Upper lobe of left lung (tissue), 6 donors: Measurements from ENCODE around the gene GCH1. TPM values are rescaled to one million over a fixed set of nuclear protein-coding genes. Genes with fewer than 3 reads are reported as not detected.

Source experiments
- ATAC-seq, 2 donors: fragments of 200-7000 bp; cut with Tn5 transposase; one replicate each; pipeline ENCODE4 v1.9.1; 2022; ENCODE audit warnings: mild to moderate bottlenecking in 2 of 2, moderate library complexity in 2 of 2; ENCODE audit not compliant: low FRiP score in 2 of 2
- DNase-seq, 2 donors: peaks; one replicate each; pipeline ENCODE4 v3.0.0-alpha.2; 2019 to 2020
- H3K27ac ChIP-seq, 4 donors: fragments of 200-600 bp; sonication (generic); one replicate each; pipeline ENCODE4 v1.5.1; 2016 to 2019
- H3K27me3 ChIP-seq, 4 donors: fragments of 200-600 bp; sonication (generic); one replicate each; pipeline ENCODE4 v1.5.1; 2017 to 2019
- H3K36me3 ChIP-seq, 4 donors: fragments of 200-600 bp; sonication (generic); one replicate each; pipeline ENCODE4 v1.5.1; 2016 to 2019
- H3K4me1 ChIP-seq, 4 donors: fragments of 200-600 bp; sonication (generic); one replicate each; pipeline ENCODE4 v1.5.1; 2018 to 2019
- H3K4me3 ChIP-seq, 4 donors: fragments of 200-600 bp; sonication (generic); one replicate each; pipeline ENCODE4 v1.5.1; 2017 to 2019; ENCODE audit warnings: mild to moderate bottlenecking in 2 of 4, moderate library complexity in 1 of 4
- H3K9me3 ChIP-seq, 4 donors: fragments of 200-600 bp; sonication (generic); one replicate each; pipeline ENCODE4 v1.5.1; 2018 to 2019
- EP300 ChIP-seq, 4 donors: sonication (generic); formaldehyde crosslinking; IDR thresholded peaks; one replicate each; pipeline ENCODE4 v1.5.1; 2017; ENCODE audit warnings: antibody characterized with exemption in 4 of 4, control low read depth in 2 of 4
- POLR2A ChIP-seq, 4 donors: fragments of 450-650 bp; IDR thresholded peaks; one replicate each; pipeline ENCODE4 v1.5.1; 2016 to 2017; ENCODE audit warnings: antibody characterized with exemption in 4 of 4, mild to moderate bottlenecking in 2 of 4
- POLR2AphosphoS5 ChIP-seq, 2 donors: sonication (generic); formaldehyde crosslinking; IDR thresholded peaks; one replicate each; pipeline ENCODE4 v1.5.1; 2017; ENCODE audit warnings: antibody characterized with exemption in 2 of 2
- WGBS, 2 donors: methylation state at CpG; one replicate each; pipeline ENCODE4 v1.1.5; 2017 to 2018; 5-methylcytosine and 5-hydroxymethylcytosine counted together
- total RNA-seq, 6 donors: library from RNA; depleted of rRNA in 4 of 6; stranded (reverse); fragments of >200 nt in 4 of 6; gene quantifications; one replicate each; pipeline versions ENCODE4 v1.1.0 to v1.2.1, GENCODE V29; 2016 to 2021
- TF ChIP-seq, protein P1 (sequence below), 6 experiments: fragments of 450-650 bp in 4 of 6; fragments of 200-600 bp in 2 of 6; sonication (generic) in 2 of 6; IDR thresholded peaks; one replicate each; pipeline ENCODE4 v1.5.1; 2016 to 2019; ENCODE audit warnings: antibody characterized with exemption in 6 of 6
- donor health status: DM: no; HTN: no; CAD: no; lungs with moderate emphysema.
- donor health status: DM: no; HTN: yes; CAD: no; lungs with severe emphysema.

GCH1 gene
- total RNA-seq, 6 donors from 2014 or later: 7.9 to 26.3 (median 19.5) TPM

DNA sequence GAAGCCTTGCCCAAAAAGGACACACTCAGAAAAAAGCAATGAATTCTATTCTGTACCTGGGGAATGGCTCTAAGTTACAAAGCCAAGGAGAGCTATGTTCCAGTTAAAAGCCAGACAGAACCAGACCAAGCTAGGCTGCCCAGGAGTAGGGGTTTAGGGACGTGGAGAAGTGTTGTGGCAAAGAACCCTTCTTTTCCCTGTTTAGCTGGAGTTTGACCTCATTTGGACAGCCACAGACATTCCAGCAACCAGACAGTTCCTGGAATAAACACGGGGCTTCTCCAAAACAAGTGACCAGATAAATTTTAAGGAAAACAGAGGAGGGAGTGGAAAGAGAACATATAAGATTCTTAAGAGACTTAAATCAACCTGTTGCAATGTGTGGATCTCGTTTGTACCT, 62.3 kb downstream of the GCH1 start:
- Histone ChIP-seq H3K36me3 (peaks cover 0 to 4% (median 0%) of the 10 kb centered on the region in 4 donors), H3K4me1 (peaks cover 0 to 11% (median 4%) of the 10 kb centered on the region in 4 donors), H3K27ac (peak overlapping the region in 3 of 4 donors; percentile 5 to 48 (median 35)), H3K9me3 (no peaks in the 10 kb centered on the region), H3K4me3 (no peak overlapping the region), H3K27me3 (no peaks in the 10 kb centered on the region)
- TF ChIP-seq EP300 (IDR thresholded peaks at IDR 0.05): no peak
- TF ChIP-seq POLR2AphosphoS5 (IDR thresholded peaks at IDR 0.05): no peak
- DNase-seq (no peak), ATAC-seq (peak in 1 of 2 donors; percentile 67)
- 78 to 81% methylated on average over 3 of the region's 3 CpGs for WGBS, 2 donors

DNA sequence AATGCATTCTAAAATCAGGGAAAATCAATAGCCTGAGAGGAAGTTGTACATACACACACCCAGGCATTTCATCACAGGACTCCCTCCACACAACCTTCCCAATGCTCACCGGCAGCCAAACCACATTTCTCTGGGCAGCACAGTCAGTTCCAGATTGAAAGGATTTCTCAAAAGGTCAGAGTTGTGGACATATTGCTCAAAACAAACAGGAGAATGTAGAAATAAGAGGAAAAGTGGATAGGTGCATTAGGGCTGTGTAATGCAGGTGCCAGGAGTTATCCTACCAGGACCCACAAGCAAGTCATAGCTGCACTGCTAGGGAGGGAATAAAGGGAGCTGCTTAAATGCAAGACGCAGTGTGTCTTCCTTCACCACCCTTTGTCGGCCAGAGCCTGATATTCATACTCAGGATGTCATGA, 62.9 kb downstream of the GCH1 start:
- TF ChIP-seq EP300 (IDR thresholded peaks at IDR 0.05) (peak in 1 of 4 donors; percentile 41), POLR2AphosphoS5 (IDR thresholded peaks at IDR 0.05) (peak in 1 of 2 donors; percentile 22), POLR2A (IDR thresholded peaks at IDR 0.05) (no peak)
- TF ChIP-seq, protein P1, sequence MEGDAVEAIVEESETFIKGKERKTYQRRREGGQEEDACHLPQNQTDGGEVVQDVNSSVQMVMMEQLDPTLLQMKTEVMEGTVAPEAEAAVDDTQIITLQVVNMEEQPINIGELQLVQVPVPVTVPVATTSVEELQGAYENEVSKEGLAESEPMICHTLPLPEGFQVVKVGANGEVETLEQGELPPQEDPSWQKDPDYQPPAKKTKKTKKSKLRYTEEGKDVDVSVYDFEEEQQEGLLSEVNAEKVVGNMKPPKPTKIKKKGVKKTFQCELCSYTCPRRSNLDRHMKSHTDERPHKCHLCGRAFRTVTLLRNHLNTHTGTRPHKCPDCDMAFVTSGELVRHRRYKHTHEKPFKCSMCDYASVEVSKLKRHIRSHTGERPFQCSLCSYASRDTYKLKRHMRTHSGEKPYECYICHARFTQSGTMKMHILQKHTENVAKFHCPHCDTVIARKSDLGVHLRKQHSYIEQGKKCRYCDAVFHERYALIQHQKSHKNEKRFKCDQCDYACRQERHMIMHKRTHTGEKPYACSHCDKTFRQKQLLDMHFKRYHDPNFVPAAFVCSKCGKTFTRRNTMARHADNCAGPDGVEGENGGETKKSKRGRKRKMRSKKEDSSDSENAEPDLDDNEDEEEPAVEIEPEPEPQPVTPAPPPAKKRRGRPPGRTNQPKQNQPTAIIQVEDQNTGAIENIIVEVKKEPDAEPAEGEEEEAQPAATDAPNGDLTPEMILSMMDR (IDR thresholded peaks at IDR 0.05): no peak
- ATAC-seq (peak; percentile 73 to 80), DNase-seq (peak in 1 of 2 donors; percentile 72)
- Histone ChIP-seq H3K4me3 (no peak overlapping the region), H3K9me3 (no peaks in the 10 kb centered on the region), H3K36me3 (peaks cover 0 to 4% (median 0%) of the 10 kb centered on the region in 4 donors), H3K27ac (peak overlapping the region in 3 of 4 donors; percentile 5 to 48 (median 35)), H3K27me3 (no peaks in the 10 kb centered on the region), H3K4me1 (peaks cover 0 to 11% (median 4%) of the 10 kb centered on the region in 4 donors)
- WGBS, 2 donors: 62% methylated on average over 3 of the region's 3 CpGs

DNA sequence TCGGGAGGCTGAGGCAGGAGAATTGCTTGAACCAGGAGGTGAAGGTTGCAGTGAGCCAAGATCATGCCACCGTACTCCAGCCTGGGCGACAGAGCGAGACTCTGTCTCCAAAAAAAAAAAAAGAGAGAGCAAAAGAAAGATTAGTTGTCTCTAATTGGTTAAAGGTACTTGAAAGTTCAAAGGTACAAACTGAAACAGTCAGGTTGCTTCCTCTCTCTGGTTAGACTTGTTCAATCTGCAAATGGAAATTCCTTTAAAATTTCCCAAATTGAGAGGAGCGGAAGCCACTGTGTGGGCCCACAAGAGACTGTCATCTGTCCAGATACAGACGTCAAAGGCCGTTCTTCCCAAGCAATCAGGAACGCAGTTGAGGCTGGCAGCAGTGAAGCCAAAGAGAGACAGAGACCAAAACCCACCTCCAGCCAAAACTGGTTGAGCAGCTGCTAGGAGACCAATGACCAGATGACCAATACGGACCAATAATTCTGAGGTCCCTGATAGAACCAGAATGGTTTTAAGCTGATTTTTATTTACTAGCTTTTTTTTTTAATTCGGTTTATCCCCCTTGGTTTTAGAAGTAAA, 63.6 kb downstream of the GCH1 start:
- Histone ChIP-seq H3K4me3 (no peak overlapping the region), H3K36me3 (peaks cover 0 to 4% (median 0%) of the 10 kb centered on the region in 4 donors), H3K27ac (peak overlapping the region in 2 of 4 donors; percentile 18 to 23), H3K27me3 (no peaks in the 10 kb centered on the region), H3K9me3 (no peaks in the 10 kb centered on the region), H3K4me1 (peaks cover 0 to 11% (median 4%) of the 10 kb centered on the region in 4 donors)
- 96% methylated on average over 10 of the region's 10 CpGs for WGBS, 2 donors
- ATAC-seq (no peak), DNase-seq (no peak)
- TF ChIP-seq EP300 (IDR thresholded peaks at IDR 0.05): no peak
- TF ChIP-seq, protein P1 (IDR thresholded peaks at IDR 0.05): no peak
- no peak for TF ChIP-seq POLR2AphosphoS5 (IDR thresholded peaks at IDR 0.05)
- TF ChIP-seq POLR2A (IDR thresholded peaks at IDR 0.05): no peak

DNA sequence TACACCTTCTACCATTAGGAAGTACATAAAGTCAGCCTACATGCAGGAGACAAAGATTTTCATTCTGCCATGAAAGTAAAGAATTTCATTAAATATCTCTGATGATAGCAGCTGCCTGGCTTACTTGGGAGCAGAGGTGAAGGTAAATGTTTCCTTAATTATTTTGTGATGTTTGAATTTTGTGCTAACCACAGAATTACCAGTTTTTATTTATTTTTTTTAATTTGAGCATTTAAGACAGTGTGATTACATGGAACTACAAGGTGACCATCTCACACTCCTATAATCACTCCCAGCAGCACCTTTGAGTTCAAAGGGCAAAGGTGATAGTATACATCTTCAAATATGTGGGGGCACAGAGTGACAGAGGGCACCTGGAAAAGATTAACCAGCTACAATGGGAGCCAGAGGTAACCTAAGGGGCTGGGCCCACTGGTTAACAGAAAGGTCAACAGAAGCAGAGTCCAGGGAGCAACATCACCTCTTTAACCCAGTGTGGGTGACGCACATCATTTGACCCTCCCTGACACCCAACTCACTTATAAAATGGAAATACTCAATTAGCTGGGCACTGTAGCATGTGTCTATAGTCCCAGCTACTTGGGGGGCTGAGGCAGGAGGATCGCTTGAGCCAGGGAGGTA, 65.0 kb downstream of the GCH1 start:
- Histone ChIP-seq H3K27ac (no peak overlapping the region), H3K9me3 (no peaks in the 10 kb centered on the region), H3K36me3 (peaks cover 0 to 4% (median 0%) of the 10 kb centered on the region in 4 donors), H3K27me3 (no peaks in the 10 kb centered on the region), H3K4me3 (no peak overlapping the region), H3K4me1 (peaks cover 0 to 11% (median 4%) of the 10 kb centered on the region in 4 donors)
- ATAC-seq (no peak), DNase-seq (no peak)
- TF ChIP-seq, protein P1 (IDR thresholded peaks at IDR 0.05): no peak
- no peak for TF ChIP-seq POLR2AphosphoS5 (IDR thresholded peaks at IDR 0.05)
- no peak for TF ChIP-seq EP300 (IDR thresholded peaks at IDR 0.05)
- no peak for TF ChIP-seq POLR2A (IDR thresholded peaks at IDR 0.05)
- 86 to 95% methylated on average over 2 of the region's 2 CpGs for WGBS, 2 donors

DNA sequence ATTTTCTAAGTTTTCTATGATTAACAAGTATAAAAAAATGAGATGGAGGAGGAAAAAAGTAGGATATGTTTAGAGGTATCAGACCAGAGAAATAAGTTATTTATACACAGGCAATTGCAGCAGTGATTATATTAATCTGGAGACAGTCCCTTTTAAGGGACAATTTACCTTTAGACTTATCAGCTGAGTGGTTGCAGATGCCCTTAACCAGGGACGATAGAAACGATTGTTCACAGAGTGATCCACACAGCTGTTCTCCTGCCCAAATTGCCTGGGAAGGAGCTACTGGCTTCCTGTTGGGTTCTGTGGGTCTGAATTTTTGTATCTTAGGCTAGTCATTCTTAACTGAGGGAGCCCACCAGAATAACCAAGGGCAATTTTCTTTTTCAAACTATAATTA, 66.4 kb downstream of the GCH1 start:
- Histone ChIP-seq H3K9me3 (no peaks in the 10 kb centered on the region), H3K4me3 (no peak overlapping the region), H3K36me3 (peaks cover 0 to 4% (median 0%) of the 10 kb centered on the region in 4 donors), H3K4me1 (peaks cover 0 to 11% (median 4%) of the 10 kb centered on the region in 4 donors), H3K27ac (no peak overlapping the region), H3K27me3 (no peaks in the 10 kb centered on the region)
- DNase-seq (no peak), ATAC-seq (no peak)
- 75 to 86% methylated on average over 2 of the region's 2 CpGs for WGBS, 2 donors
- TF ChIP-seq POLR2A (IDR thresholded peaks at IDR 0.05) (no peak), EP300 (IDR thresholded peaks at IDR 0.05) (no peak), POLR2AphosphoS5 (IDR thresholded peaks at IDR 0.05) (no peak)
- TF ChIP-seq, protein P1 (IDR thresholded peaks at IDR 0.05): no peak
